T1000 (cell line): ENCODE measurements around the gene SPCS1.

Experiments
- DNase-seq: peaks from one replicate; lab custom pipeline; 2025; ENCODE audit warnings: mixed read lengths; lab: John Stamatoyannopoulos, UW

SPCS1 gene

DNA sequence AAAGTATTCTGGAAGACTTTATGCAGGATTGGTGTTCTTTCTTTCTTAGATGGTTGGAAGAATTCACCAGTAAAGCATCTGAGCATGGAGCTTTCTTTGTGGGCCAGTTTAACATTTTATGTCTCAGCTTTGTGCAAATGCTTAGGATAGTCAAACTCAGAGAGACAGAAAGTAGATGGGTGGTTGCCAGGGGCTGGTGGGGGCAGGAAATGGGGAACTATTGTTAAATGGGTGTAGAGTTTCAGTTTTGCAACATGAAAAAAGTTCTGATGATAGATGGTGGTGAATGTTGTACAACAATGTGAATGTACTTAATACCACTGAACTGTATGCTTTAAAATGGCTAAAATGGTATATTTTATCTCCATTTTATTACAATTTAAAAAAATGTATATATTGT is 24.8 kb downstream of the SPCS1 start:
- no peak for DNase-seq

DNA sequence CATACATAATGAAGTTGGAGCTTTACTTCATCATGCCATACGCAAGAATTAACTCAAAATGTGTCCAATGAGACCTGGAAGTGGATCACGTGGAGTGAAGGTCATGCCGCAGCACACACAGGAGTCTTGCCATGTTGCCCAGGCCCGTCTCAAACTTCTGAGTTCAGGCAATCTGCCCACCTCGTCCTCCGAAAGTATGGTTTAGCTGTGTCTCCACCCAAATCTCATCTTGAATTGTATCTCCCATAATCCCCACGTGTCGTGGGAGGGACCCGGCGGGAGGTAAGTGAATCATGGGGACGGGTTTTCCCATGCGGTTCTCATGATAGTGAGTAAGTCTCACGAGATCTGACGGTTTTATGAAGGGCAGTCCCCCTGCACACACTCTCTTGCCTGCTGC is 25.7 kb downstream of the SPCS1 start:
- no peak for DNase-seq

DNA sequence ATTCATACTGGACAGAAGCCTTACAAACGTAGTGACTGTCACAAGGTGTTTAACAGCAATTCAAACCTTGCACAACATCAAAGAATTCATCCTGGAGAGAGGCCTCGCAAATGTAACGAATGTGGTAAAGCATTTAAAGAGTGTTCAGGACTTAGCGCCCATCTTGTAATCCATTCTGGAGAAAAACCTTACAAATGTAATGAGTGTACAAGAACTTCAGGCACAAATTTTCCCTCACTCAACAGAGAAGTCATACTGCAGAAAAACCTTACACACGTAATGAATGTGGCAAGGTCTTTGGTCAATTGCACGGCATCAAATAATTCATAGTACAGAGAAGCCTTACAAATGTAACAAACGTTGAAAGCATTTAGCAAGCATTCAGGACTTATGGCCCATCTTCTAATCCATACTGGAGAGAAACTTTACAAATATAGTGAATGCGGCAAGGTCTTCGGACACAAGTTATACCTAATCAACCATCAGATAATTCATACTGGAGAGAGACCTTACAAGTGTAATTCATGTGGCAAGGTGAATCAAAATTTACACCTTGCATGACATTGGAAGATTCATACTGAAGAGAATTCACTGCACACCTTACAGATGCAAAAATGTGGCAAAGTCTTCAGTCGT is 27.5 kb downstream of the SPCS1 start:
- DNase-seq = no peak

DNA sequence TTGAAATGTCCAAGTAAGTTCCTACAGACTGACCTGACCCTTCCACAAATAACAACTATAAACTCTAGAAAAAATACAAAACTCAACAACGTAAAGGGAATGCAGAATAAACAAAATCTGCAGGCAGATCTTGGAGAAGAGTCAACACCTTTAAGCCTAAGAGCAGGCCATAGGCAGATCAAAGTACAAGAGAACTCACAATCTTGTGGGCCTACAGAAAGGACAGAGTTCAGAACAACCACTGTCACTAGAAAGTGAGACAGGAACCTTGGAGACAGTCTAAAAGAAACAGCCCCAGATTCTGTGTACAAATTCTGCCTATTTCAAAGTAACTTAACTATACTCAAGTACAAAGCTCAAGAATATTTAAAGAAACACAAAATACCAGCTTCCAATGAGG is 33.8 kb downstream of the SPCS1 start:
- DNase-seq = no peak

DNA sequence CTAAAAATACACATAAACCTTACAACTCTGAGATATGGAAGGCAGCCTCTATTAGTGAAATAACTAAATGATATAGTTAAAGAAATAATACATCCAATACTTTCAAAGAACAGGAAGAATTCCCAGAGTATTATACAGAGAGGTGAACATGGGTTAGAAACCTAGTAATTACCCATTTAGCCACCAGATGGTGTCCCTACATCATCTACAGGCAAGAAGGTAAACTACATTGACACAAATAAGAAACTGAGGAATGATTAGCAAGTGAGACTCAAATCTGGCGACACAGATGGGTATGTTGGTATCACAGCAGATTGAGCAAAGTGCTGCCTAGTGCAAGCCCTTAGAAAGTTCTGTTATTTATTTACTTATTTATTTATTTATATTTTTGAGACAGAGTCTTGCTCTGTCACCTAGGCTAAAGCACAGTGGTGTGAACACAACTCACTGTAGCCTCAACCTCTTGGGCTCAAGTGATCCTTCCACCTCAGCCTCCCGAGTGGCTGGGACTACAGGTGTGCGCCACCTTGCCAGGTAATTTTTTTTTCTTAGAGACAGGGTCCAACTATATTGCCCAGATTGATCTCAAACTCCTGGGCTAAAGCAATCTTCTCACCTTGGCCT is 36.6 kb downstream of the SPCS1 start:
- no peak for DNase-seq

DNA sequence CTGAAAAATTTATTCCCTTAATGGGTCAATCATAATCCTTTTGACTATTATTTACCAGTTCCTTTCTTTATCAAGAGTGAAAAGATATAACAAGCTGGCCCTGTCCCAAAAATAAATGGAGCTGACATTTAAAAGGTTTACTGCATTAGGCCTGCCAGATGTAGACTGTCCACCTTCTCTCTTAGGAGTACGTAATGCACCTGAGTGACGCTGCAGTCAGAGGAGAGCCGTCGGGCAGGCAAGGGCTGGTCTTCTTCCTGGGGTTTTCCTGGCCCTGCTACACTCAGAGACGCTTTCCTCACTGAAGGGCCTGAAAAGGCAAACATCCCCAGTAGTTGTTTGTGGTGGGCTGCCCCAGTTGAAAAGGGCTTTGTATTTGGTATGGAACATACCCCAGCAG is 37.2 kb downstream of the SPCS1 start:
- DNase-seq = no peak

DNA sequence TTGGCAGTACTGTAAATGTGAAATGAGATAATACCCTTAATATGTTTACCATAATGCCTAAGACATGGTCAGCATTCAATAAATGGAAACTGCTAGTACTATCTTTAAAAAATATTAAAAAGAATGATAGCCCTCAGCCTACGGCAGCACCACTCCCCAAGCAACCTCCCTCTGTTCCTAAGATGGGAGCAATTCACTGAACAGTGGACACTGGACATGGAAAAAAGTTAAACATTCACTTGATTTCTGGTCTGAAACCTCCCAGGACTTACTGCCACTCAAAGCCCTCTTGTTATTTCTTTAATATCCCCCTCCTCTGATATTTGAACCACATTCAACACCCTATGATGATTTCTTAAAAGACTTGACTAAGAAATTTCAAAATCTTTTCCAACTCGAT is 37.8 kb downstream of the SPCS1 start:
- no peak for DNase-seq

DNA sequence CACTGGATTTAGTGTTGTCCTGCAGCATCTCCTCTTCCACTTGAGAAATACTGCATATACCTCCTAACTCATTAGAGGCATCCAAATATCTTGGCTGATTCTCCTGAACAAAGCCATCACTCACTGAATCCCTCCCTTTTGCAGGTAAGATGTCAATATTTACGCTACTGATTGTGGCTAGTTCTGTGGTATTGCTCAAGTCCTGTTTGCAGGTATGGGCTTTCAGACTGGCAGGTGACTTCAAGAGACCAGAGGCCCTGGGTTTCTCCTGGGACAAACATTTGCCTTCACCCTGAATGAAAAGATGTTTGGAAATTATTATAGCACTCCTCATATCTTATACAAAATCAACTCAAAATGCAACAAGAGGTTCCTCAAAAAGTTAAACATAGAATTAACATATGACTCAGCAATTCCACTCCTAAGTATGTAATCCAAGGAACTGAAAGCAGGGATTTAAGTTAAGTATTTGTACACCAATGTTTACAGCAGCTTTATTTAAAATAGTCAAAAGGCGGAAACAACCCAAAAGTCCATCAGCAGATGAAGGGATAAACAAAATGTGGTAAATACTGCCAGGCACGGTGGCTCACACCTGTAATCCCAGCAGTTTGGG is 46.2 kb downstream of the SPCS1 start:
- DNase-seq = no peak

DNA sequence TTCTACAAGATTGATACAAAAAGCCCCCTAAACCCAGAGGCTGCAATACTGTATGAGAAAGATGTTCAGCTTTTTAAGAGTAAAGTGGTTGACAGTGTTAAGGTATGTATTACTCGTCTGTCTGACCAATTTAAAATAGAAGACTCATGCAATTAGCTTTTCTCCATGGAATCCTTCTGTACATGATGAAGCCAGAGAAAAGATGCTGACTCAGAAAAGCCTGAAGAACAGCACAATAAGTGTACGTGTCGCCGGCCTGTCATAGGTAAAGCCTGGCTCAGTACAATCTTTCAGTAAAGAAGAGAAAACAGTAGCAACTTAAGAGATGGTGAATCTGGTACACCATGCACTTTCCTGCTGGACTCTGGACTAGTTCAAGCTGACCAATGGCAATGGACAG is 48.5 kb downstream of the SPCS1 start:
- DNase-seq = no peak

DNA sequence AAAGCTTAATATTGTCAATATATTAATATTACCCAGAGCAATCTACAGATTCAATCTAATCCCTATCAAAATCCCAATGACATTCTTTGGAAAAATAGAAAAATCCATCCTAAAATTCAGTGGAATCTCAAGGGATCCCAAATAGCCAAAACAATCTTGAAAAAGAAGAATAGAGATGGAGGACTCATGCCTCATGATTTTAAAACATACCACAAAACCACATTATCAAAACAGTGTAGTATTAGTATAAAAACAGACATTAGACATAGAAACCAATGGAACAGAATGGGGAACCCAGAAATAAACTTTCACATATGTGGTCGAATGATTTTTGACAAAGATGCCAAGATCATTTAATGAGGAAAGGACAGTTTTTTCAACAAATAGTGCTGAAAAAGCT is 50.2 kb downstream of the SPCS1 start:
- no peak for DNase-seq
